HG03378 (cell line): ENCODE measurements around the gene CSAD.
A peak's percentile ranks its signal among the peaks of the same experiment; 100 is the strongest.

ENCODE experiments used
- ATAC-seq: cut with Tn5 transposase; IDR thresholded peaks from one replicate; pipeline ENCODE4 v1.9.1; 2021; ENCODE audit warnings: mild to moderate bottlenecking, moderate library complexity; ENCODE audit not compliant: unreplicated experiment

CSAD gene

DNA sequence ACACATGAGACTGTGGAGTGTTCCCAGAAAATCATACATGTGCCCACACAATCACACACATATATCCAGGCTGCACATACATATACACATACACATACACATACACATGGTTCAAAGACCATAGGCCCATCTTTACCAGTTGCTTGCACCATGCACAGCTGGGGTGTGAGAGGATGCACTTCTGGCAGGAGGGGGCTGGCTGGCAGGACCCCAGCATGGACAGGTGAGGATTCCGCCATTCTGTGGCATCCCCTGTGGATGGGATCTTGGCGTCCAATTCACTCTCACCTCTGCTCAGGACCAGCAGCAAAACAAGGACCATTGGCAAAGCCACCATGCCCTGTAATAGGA lies 19.4 kb upstream of the CSAD start:
- peak; percentile 6 for ATAC-seq

DNA sequence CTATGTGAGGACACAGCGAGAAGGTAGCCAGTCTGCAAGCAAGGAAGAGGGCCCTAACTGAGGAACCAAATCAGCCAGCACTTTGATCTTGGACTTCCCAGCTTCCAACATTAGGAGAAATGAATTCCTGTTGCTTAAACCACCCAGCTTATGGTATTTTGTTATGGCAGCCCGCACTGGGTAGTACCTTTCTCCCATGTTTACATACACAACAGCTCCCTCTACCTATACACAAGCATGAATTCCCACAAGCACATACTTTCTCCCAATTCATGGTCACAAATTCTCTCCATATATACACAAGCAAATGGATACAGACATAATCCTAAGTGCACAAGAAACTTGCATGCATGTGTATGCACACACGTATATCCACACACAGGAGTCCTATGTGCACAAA lies 19.0 kb upstream of the CSAD start:
- ATAC-seq = no peak

DNA sequence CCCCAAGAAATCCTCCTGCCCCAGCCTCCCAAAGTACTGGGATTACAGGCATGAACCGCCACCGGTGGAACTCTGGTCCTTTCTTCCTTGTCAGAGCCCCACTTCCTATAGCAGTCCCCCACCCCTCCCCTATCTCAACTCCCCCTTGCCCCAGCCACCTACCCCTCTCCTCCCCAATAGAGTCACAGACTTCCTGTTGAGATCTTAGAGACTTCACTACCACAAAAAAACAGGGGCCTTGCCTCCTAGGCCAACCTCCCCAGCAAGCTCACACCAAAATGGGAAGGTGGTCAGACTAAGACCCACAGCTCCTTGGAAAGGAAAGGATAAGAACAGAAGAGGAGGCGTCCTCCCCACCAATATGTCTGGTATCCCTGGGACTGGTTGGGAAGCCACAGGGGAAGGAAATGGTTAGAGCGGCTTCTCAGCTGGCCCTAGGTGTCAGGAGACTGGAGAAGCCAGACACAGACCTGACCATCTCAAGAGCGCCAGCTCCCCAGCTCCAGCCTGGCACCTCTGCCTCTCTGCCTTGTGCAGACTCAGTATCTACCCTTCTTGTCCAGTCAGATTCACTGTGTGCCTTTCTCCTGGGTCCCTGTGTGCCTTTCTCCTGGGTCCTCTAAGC lies 17.9 kb upstream of the CSAD start:
- no peak for ATAC-seq

DNA sequence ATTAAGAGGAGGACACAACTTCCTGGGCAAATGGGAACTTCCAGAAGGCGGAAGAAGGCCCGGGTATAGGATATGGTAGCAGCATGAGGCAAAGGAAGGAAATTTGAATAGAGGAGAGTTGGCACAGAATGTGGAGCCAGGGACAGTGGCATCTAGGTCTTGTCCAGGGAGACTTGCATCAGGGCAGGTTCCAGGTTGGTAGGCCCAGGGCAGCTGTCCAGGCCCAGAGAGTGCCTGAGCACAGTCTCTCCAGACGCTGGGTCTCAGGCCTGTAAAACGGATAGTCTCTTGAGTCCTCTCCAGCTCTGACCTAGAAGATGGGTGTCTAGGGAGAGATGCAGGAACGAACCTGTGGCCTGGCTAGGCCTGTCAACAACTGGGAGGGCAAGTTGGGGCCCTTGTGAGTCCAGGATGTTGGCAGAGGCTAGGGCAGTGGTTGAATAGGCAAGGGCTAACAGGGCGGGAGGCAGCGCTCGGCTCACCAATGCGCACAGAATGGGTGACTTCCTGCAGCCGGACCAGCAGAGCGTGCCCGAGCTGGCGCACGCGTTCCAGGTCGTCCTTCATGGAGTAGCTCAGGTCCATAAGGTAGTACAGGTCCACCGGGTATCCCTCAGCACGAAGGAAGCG lies 16.4 kb upstream of the CSAD start:
- ATAC-seq = no peak

DNA sequence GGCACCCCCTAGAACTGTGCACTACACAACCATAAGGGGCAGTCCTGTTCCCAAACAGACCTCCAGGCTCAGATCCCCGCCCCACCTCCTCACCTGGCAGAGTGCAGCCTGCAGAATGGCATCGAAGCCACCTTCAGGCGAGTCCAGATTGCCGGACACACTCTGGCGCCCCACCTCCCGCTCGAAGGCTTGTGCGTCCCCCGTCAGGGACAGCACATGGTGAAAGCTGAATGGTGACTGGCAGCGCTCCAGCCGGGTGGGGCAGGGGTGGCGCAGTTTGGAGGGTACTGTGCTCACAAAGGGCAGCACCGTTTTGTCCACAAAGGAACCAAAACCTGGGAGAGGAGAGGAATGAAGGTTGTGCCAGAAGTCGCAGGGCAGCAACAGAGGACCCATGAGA lies 15.8 kb upstream of the CSAD start:
- no peak for ATAC-seq

DNA sequence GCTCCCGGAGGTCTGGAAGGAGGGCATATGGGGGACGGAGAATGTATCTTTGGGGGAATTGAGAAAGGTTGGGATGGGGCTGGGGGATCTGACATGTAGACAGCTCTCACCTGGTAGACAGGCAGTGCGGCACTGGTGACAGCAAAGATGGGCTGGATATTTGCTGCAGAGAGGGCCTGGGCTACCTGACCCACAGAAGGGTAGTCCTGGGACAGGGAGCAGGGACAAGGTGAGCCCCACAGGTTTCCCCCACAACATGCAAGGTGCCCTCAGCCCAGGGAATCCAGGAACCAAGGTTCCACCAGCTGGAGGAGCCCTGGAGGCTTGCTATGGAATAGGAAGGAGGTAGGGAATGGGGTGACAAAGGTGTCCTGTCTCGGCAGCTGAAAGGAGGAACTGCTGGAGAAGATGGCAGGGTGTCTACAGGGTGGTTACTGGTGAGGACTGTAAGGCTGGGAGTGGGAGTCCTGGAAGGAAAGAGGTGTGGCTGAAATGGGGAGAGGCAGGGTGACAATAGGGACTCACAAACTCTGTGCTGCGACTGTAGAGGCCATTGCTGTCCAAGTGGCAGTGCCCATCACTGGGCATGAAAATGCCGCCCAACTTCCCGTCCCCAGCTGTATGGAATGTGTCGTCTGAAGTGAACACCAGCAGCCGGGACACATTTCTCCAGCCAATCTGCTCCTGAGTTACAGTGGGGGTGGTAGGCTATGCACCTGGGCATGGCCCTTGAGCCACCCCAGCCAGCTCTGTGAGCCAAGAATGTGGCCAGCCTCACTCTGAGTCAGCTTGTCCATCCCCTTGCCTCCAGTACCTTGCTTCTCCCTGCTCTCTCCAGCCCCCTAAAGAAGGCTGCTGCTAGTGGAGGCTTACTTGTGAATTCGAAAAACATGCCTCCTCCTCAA lies 15.0 kb upstream of the CSAD start:
- no peak for ATAC-seq

DNA sequence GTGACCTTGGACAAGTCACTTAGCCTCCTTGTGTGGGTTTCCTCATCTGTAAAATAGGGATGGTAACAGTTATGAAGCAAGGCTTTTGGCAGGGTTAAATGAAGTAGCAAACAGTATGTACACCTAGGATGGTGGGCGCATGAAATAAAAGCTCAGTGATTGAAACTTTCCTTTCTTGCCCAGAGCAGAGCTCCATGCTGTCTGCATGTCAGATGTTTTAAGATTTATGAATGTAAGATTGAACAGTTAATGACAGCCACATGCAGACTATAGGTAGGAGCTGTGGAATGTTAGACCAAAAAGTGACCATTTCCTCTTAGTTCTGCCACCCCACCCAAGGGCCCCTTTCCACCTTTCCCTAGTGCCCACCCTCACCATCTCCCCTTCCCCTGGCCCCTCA lies 14.2 kb upstream of the CSAD start:
- no peak for ATAC-seq

DNA sequence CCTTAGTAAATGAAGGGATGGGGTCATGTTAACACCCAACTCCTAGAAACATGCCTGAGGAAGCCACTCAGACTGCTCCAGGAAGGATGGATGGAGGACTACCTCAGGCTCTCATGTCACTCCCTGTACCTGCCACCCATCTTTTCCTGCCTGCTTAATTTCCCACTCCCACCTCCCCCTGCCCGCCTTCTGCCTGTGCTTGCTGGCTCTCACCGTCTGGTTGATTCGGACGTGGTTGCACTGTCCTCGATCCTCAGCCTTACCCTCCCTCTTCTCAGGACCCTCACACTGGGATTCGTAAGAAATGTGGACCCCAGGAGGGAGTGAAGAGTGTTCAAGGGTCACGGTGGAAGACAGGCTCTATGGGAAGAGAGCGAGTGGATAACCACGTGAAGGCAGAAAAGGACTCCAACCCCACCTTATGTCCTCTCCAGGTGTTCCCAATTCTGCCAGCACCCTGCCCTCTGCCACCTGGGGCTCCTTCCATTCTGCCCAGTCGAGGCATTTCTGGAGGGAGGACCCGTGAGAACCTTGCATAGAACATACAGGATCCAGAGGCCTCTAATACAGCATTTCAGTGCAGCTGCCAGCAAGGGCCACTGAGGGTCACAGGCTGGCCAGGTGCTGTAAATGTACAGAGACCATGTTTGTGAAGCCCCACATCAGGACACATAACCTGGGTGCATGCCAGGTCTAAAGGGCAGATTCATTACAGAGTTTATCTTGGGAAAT lies 13.4 kb upstream of the CSAD start:
- ATAC-seq = no peak

DNA sequence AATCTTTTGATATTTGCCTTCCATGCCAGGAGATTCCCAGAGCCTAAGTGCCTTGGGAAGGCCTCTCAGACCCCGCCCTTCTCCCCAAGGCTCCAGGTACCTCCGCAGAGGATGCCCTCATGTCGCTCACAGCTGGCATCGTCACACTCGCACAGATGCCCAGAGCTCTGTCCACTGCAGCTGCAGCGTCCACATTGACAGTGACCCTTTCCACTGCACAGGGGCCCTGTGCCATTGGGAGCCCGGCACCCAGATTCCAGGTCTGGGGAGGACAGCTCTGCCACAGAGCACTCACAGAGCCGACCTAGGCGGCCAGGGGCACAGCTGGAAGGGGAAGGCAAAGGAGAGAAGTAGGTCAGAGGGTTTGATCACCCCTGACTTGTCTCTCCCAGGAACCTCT lies 12.3 kb upstream of the CSAD start:
- ATAC-seq = no peak

DNA sequence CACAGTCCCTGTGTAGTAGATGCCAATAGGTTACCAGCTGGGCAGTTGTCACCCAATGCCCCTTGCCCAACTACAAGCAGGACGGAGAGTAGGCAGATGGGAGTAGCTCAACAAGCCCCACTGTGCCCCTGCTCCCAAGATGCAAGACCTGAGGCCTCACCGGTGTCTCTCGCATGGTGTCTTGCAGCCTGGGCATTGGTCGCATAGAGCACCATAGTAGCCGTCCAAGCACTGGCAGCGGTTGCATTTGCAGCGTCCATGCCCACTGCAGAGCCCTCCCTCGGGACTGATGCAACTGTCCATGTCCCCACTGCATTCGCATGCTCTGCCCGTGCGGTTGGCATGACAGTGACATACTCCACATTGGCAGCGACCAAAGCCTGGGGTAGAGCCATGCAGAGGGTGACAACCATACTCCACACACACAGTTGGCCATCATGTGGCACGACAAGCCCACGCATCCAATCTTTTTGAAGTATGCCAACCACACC lies 11.9 kb upstream of the CSAD start:
- ATAC-seq = no peak

DNA sequence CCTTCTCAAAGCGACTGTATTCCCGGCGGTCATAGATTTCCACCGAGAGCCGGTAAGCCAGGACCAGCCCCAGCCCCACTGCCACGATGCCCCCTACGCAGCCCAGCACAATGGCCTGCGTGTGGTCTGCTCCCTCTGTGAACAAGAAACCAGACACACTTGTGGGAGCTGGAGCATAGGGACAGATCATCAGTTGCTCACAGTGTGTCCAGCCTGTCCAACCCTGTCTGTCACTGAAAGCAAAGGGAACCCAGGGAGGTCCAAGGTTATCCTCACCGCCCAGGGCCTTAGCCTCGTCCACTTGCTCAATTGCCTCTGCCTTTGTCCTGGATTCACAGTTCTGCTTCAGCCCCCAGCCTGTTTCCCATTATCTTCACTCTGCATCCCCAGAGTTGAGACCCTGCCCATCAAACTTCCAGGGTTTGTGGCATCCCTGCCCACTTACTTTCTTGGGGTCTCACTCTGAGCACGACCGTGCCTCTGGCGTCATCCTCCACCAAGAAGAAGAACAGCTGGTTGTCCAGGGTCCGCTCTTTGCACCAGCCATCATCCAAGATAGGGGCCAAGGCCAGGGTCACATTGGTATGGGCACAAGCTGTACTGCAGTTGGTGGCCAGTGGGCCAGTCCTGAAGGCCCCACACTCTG lies 11.3 kb upstream of the CSAD start:
- no peak for ATAC-seq

DNA sequence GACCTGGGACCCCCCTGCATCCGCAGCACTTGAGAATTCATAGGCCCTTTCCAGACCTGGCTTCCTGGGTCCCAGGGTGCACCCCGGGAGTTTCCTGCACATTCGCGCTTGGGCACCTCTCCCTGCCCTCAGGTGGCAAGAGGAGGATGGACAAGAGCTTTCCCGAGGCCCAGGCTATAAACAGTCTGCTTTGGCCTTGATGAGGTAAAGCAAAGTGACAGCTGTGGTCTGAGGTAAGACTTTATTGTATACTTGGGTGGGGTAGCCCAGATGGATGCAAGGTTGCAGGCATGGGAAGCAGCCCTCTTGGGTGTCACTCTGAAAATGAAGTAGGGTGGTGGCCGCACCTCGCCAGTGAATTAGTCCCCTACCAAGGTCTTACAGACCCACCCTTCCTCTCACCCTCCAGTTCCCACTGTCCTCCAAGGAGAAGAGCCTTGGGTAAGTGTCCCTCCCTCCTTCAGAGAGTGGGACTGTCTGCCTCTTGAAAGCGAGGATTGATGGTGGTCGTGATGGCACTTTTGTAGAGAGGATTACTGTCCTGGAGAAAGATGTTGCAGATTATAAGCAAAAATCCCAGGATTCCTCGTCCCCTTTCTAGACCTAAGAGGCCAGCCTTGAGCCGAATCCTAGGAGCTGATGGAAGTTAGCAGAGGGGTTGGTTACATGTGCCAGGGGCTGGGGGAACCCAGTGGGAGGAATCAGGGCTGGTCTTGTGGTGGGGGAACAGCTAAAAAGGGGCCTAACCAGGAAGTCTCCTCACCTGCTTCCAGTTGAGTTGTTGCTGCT lies 10.6 kb upstream of the CSAD start:
- no peak for ATAC-seq

DNA sequence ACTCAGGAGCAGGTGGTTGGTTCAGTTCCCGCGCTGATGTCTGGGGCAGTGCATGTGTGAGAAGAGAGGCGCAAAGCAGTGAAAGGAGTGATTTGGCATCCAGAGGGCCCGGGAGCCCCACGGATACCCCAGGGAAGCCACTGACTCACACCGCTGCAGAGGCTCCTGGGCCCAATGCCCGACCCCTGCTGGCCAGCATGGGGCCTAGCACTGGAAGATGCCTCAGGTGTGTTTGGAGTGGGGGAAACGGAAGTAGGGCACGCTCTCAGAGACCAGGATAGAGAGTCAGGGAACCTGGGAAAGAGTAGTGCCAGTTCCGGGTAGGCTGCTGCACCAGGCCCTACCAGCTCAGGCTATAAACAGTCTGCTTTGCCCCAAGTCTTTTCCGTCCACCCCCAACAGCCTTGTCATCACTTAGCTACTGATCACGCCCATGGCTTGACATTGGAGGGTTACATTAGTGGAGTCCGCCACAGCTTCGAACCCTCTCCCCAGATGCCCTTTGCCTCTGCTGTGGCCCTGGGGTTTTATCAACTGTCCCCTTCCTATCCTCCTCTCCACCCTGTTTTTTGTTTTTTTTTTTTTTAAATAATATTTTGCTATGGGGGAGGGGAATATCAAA lies 9.5 kb upstream of the CSAD start:
- no peak for ATAC-seq

DNA sequence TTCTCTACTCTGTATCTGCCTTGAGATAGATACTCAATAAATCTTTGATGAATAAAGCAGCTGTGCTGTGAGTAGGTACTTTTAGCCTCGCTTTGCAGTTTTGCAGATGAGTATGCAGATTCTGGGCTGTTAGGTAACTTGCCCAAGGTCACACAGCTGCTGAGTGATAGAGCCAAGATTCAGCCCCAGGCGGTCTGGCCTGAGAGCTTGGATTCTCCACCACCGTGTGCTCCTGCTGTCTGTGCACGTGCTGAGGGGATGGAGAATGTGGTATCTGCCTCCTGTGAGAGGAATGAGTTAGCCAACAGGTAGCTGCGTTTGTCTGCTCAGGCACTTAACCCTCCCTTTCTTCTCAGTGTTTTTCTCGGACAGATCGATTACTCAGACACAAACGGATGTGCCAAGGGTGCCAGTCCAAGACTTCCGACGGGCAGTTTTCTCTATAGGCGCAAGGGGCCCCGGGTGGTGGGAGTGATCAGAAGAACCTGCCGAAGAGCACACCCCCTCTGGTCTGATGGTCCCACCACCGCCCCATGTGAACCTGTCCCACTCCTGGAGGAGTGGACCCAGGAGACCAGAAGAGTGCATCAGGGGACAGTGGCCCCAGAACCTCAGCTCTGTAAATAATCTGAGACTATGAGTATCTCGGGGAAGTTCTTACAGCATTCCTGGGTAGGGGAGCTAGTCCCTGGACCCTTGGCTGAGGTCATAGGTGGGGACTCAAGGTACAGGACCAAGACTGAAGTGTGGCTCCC lies 6.6 kb upstream of the CSAD start:
- ATAC-seq = no peak

DNA sequence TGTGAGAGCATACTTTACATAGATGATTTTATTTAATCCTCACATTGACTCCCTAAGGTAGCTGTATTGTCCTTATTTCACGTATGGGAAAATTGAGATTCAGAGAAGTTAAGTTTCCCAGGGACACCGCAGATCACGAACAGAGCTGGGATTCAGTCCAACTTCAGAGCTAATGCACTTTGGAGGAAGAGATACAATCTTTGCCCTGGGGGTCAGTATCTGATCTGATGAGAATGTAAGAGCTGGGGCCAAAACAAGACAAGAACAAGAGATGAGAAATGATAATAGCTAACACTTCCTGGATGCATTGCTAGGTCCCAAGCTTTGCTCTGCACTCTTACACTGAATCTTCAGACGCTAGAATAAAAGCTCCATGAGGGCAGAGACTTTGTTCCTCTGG lies 6.0 kb upstream of the CSAD start:
- no peak for ATAC-seq

DNA sequence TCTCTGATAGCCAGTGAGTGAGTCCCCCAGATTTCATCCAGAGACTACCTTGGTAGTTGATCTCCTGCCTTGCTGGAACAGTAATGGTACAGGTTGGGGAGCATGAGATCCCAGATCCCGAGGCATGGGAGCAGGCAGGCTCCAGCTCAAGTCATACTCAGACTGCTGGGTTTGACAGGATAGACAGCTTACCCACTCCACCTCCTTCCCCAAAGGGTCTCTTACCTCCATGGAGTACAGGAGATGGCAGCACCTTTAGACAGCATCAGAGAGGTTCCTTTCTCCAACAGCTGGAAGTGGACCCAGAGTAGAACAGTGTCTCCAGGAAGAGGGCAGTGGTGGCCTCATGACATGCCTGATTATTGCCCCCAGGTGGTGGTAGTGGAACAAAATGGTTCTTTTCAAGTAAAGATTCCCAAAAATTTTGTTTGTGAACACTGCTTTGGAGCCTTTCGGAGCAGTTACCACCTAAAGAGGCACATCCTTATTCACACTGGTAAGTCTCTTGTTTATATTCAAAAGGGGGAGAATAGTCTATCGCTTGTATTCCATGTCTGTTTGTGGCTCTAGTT lies 4.9 kb upstream of the CSAD start:
- ATAC-seq = no peak

DNA sequence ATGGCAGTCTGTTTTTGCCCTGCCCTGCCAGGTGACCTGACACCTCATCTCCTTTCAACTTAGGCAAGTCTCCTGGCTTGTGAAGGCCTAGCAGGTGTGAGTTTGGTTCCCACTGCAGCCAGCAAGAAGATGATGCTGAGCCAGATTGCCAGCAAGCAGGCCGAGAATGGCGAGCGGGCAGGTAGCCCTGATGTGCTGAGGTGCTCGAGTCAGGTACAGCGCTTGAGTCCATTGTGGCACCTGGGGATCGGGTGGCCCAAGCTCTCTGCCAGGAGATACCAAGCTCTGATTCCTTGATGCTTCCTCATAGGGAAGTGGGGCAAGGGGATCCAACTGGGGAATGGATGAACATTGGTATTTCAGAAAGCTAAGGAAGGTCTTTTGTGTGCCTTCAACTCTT lies 4.1 kb upstream of the CSAD start:
- no peak for ATAC-seq

DNA sequence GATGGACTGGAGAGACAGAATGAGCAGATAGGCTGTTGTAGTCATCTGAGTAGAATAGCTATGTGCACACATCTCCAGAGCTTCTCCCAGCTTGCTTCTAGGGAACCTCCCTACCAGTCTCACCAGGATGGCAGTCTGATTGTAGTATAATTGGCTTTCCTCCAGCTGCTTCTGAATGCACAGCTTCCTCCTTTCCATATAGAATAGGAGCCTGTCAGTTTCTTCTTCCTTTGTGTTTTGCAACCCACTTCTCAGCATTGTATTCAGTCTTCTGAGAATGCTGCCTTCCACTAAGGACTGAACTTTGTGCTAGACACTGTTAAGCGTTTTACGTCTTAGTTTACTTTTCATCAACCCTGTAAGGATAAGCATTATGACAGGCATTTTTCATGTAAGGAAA lies 2.2 kb upstream of the CSAD start:
- no peak for ATAC-seq

DNA sequence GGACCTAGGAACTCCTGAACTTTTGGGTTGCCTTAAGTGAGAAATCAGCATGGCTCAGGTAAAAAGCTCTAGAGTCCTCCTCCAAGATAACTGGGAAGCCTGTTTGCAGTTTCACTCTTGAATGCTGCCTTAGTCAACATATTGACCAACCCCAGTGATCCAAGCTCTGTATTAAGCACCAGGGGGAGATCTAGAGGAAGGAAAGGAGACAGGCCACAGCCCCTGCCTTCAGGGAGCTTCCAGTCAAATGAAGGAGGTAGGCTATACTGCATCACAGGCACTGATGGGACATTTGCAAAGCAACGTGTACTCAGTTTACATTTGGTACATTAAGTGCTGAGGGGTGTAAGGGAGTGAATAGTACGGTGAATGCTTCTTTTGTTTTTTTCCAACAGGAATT lies 1.2 kb upstream of the CSAD start:
- no peak for ATAC-seq
